Ovary (tissue), 9 donors: Measurements from ENCODE around the gene ANO2. TPM values are rescaled to one million over a fixed set of nuclear protein-coding genes. Genes with fewer than 3 reads are reported as not detected.

Source experiments
- DNase-seq, 5 donors: peaks; one replicate each; pipeline ENCODE4 v3.0.0-alpha.2; 2019 to 2020
- H3K27ac ChIP-seq, 2 donors: fragments of 200-600 bp; one replicate each; pipeline versions ENCODE4 v1.5.1 to v1.8.0; 2019 to 2022
- H3K27me3 ChIP-seq: fragments of 200-600 bp; one replicate; pipeline ENCODE4 v1.8.0; 2022
- H3K36me3 ChIP-seq: fragments of 200-600 bp; sonication (generic); one replicate; pipeline ENCODE4 v1.5.1; 2019
- H3K4me1 ChIP-seq: one replicate; pipeline ENCODE4 v1.8.1; 2013; ENCODE audit warnings: mild to moderate bottlenecking, moderate library complexity; ENCODE audit not compliant: insufficient read depth
- H3K4me3 ChIP-seq: fragments of 200-600 bp; sonication (generic); one replicate; pipeline ENCODE4 v1.5.1; 2017
- H3K9me3 ChIP-seq, 2 donors: fragments of 200-600 bp in 1 of 2; sonication (generic) in 1 of 2; one replicate each; pipeline versions ENCODE4 v1.5.1 to v1.8.1; 2013 to 2019; ENCODE audit warnings: mild to moderate bottlenecking in 1 of 2, moderate library complexity in 1 of 2
- CTCF ChIP-seq, 3 donors: fragments of 450-650 bp in 2 of 3; fragments of 200-600 bp in 1 of 3; IDR thresholded peaks; one replicate each; pipeline versions ENCODE4 v1.5.1 to v1.8.0; 2016 to 2022; ENCODE audit warnings: antibody characterized with exemption in 3 of 3, mild to moderate bottlenecking in 1 of 3
- EP300 ChIP-seq: sonication (generic); formaldehyde crosslinking; IDR thresholded peaks from one replicate; pipeline ENCODE4 v1.6.1; 2017; ENCODE audit warnings: antibody characterized with exemption
- POLR2A ChIP-seq: fragments of 450-650 bp; IDR thresholded peaks from one replicate; pipeline ENCODE4 v1.6.1; 2017; ENCODE audit warnings: antibody characterized with exemption, mild to moderate bottlenecking, moderate library complexity
- WGBS, 3 donors: extraction: QIAGEN DNeasy Blood & Tissue Kit in 1 of 3; methylation state at CpG; one replicate each; pipeline versions ENCODE4 v1.1.5 to v1.1.7; 2013 to 2017; 5-methylcytosine and 5-hydroxymethylcytosine counted together
- intact Hi-C, 4 donors: fragments of 100-400 bp; cut with DNase I; formaldehyde crosslinking; loops; one replicate each; pipeline versions ENCODE4 v1.11.0 to v1.15.1; 2022 to 2023
- polyA plus RNA-seq, 2 donors: library from polyadenylated mRNA; stranded (reverse); fragments of 200-250 nt in 1 of 2; fragments of 350-450 nt in 1 of 2; fragmentation: Illumina TruSeq in 1 of 2; extraction: RNeasy Lipid Tissue Mini Kit (QIAGEN cat#74804) in 1 of 2; gene quantifications; one replicate each; pipeline ENCODE4 v1.2.3, GENCODE V29; 2013 to 2014
- total RNA-seq, 7 donors: library from RNA; depleted of rRNA in 2 of 7; stranded (reverse); fragments of >200 nt in 2 of 7; fragmentation: NEBNext Ultra II Directional in 3 of 7; extraction: Animal tissue kit (Norgen Biotek cat#: 25700) in 3 of 7; gene quantifications; one replicate each; pipeline versions ENCODE4 v1.1.0 to v1.2.4, GENCODE V29; 2016 to 2023
- donor health status: DM: no; HTN: no; CAD: no; lungs with moderate emphysema.
- donor health status: DM: no; HTN: no; CAD: no.
- donor health status: Bipolar disorder and iron deficiency.
- donor health status: DM: yes; HTN: yes; CAD: no.
- donor health status: DM: no; HTN: no; CAD: no.
- donor health status: DM: yes; HTN: yes; CAD: no.

ANO2 gene
- total and polyA plus RNA-seq, 9 donors, result 3.0 to 6.7 (median 3.3) TPM

GRCh38 chr12:5977556-5977955 lies 32.5 kb upstream of the ANO2 start:
- H3K9me3 ChIP-seq, result no peaks in the 10 kb centered on the region
- no peak for DNase-seq
- TF ChIP-seq POLR2A, result no peak
- no peak for TF ChIP-seq EP300
- TF ChIP-seq CTCF (IDR thresholded peaks at IDR 0.05), result no peak
- H3K36me3 ChIP-seq, result no peaks in the 10 kb centered on the region
- no peaks in the 10 kb centered on the region for H3K27me3 ChIP-seq
- WGBS, 3 donors, result 74 to 79% (median 76%) methylated on average over 6 of the region's 6 CpGs
- intact Hi-C loops, result no loop called here
- no peak overlapping the region for H3K27ac ChIP-seq
- H3K4me1 ChIP-seq, result no peaks in the 10 kb centered on the region
- no peak overlapping the region for H3K4me3 ChIP-seq

GRCh38 chr12:5976711-5977110 lies 31.7 kb upstream of the ANO2 start:
- intact Hi-C loops, result no loop called here
- no peak overlapping the region for H3K4me3 ChIP-seq
- no peaks in the 10 kb centered on the region for H3K27me3 ChIP-seq
- no peak overlapping the region for H3K27ac ChIP-seq
- H3K4me1 ChIP-seq, result no peaks in the 10 kb centered on the region
- no peaks in the 10 kb centered on the region for H3K9me3 ChIP-seq
- WGBS, 3 donors, result 30 to 44% (median 35%) methylated on average over 6 of the region's 6 CpGs
- no peaks in the 10 kb centered on the region for H3K36me3 ChIP-seq
- DNase-seq, result no peak
- TF ChIP-seq CTCF (IDR thresholded peaks at IDR 0.05), result no peak
- no peak for TF ChIP-seq POLR2A
- no peak for TF ChIP-seq EP300

GRCh38 chr12:5976196-5976595 lies 31.1 kb upstream of the ANO2 start:
- WGBS, 3 donors, result 85 to 87% (median 87%) methylated on average over 9 of the region's 9 CpGs
- Histone ChIP-seq H3K27me3 (no peaks in the 10 kb centered on the region), H3K27ac (no peak overlapping the region), H3K4me1 (no peaks in the 10 kb centered on the region), H3K36me3 (no peaks in the 10 kb centered on the region), H3K9me3 (no peaks in the 10 kb centered on the region), H3K4me3 (no peak overlapping the region)
- intact Hi-C loops, result no loop called here
- DNase-seq, result no peak
- TF ChIP-seq CTCF (IDR thresholded peaks at IDR 0.05), result no peak
- no peak for TF ChIP-seq POLR2A
- TF ChIP-seq EP300, result no peak

- Histone ChIP-seq H3K27me3 (no peaks in the 10 kb centered on the region), H3K4me3 (no peak overlapping the region), H3K4me1 (no peaks in the 10 kb centered on the region), H3K27ac (no peak overlapping the region), H3K36me3 (no peaks in the 10 kb centered on the region), H3K9me3 (no peaks in the 10 kb centered on the region)
- 80 to 84% (median 81%) methylated on average over 8 of the region's 8 CpGs for WGBS, 3 donors
- no peak for TF ChIP-seq CTCF (IDR thresholded peaks at IDR 0.05)
- no peak for TF ChIP-seq EP300
- TF ChIP-seq POLR2A, result no peak
- no peak for DNase-seq
- intact Hi-C loops, result no loop called here
These were observed 28.5 kb upstream of the ANO2 start for GRCh38 chr12:5973461-5974115.
